ENCODE measurements around the gene KCNK17. TPM values are rescaled to one million over a fixed set of nuclear protein-coding genes. Genes with fewer than 3 reads are reported as not detected.
"Not testable (repeated sequence)": the region's sequence is repeated elsewhere in the genome, so short reads cannot be mapped to it uniquely, and the experiment has no call there.

KCNK17 gene
- total and polyA plus RNA-seq, 8 donors = 0.15 to 1.1 (median 0.57) TPM; not detected in 4

GRCh38 chr6:39294899-39295298, 19.3 kb downstream of the KCNK17 start:
- 59 to 93% (median 65%) methylated on average over 1 of the region's 1 CpG for WGBS, 5 donors
- no peak for DNase-seq
- Histone ChIP-seq H3K36me3 (no peaks in the 10 kb centered on the region), H3K9me3 (no peaks in the 10 kb centered on the region), H3K4me1 (peaks cover 0 to 15% (median 5%) of the 10 kb centered on the region in 4 donors), H3K27ac (no peak overlapping the region), H3K4me3 (no peak overlapping the region), H3K27me3 (peaks cover 0 to 10% (median 0%) of the 10 kb centered on the region in 3 donors)
- intact Hi-C loops (cut with DNase I; ENCODE audit: low total_unique reads) = no loop called here
- TF ChIP-seq POLR2AphosphoS5 (IDR thresholded peaks at IDR 0.05) (no peak), CTCF (IDR thresholded peaks at IDR 0.05) (no peak), POLR2A (IDR thresholded peaks at IDR 0.05) (no peak), EP300 (IDR thresholded peaks at IDR 0.05) (no peak)

DNA sequence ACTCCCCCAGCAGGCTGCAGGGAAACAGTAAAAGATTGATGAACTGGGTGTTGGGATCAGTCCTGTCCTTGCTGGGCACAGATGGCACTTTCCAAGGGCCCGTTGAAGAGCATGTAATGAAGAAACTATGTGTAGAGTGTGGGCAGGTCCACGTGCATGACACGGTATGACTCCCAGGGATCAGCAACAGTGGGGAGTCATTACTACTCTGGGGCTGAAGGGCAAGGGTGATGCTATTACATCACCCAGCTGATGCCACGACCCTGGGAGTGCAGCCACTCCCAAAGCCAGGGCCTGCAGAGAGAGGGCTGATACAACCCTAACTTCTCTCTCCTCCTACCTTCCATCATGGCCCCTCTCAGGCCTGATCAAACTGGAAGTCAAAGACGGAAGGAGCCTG, 20.1 kb downstream of the KCNK17 start:
- intact Hi-C loops (cut with DNase I; ENCODE audit: low total_unique reads) = no loop called here
- 62 to 74% (median 64%) methylated on average over 4 to 5 of the region's 5 CpGs for WGBS, 5 donors

GRCh38 chr6:39292637-39293036, 21.6 kb downstream of the KCNK17 start:
- H3K4me3 ChIP-seq = no peak overlapping the region
- H3K27ac ChIP-seq = no peak overlapping the region
- WGBS, 5 donors = 91 to 97% (median 94%) methylated on average over 6 of the region's 6 CpGs
- DNase-seq = no peak
- H3K27me3 ChIP-seq = peaks cover 0 to 4% (median 0%) of the 10 kb centered on the region in 3 donors
- peaks cover 0 to 8% (median 0%) of the 10 kb centered on the region in 4 donors for H3K4me1 ChIP-seq
- H3K36me3 ChIP-seq = no peaks in the 10 kb centered on the region
- TF ChIP-seq POLR2A (IDR thresholded peaks at IDR 0.05) = no peak
- intact Hi-C loops (cut with DNase I; ENCODE audit: low total_unique reads) = no loop called here
- no peaks in the 10 kb centered on the region for H3K9me3 ChIP-seq

More for the DNA sequence above, 20.1 kb downstream of the KCNK17 start:
- Histone ChIP-seq H3K9me3 (no peaks in the 10 kb centered on the region), H3K4me3 (no peak overlapping the region), H3K27ac (no peak overlapping the region), H3K4me1 (peaks cover 0 to 15% (median 5%) of the 10 kb centered on the region in 4 donors), H3K27me3 (peaks cover 0 to 8% (median 0%) of the 10 kb centered on the region in 3 donors), H3K36me3 (no peaks in the 10 kb centered on the region)
- TF ChIP-seq POLR2AphosphoS5 (IDR thresholded peaks at IDR 0.05) (no peak), CTCF (IDR thresholded peaks at IDR 0.05) (no peak), POLR2A (IDR thresholded peaks at IDR 0.05) (no peak), EP300 (IDR thresholded peaks at IDR 0.05) (no peak)
- no peak for DNase-seq

DNA sequence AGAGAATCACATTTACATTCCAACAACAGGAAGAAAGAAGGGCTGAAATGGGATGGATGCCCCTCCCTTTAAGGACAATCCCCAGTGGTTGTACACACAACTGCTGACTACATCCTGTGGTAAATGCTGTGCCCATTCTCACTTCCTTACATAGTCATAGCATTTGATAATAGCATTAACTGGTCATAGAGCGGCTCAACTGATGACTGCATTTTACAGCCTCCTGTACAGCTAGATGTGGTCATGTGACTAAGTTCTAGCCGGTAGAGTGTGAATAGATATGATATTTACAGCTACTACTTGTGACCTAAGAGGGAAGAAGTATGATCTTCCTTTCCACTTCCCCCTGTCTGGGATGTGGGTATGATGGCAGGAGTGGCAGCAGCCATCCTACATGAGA, 24.7 kb downstream of the KCNK17 start:
- DNase-seq = no peak
- TF ChIP-seq CTCF (IDR thresholded peaks at IDR 0.05) (no peak), POLR2AphosphoS5 (IDR thresholded peaks at IDR 0.05) (no peak), EP300 (IDR thresholded peaks at IDR 0.05) (no peak), POLR2A (IDR thresholded peaks at IDR 0.05) (no peak)

DNA sequence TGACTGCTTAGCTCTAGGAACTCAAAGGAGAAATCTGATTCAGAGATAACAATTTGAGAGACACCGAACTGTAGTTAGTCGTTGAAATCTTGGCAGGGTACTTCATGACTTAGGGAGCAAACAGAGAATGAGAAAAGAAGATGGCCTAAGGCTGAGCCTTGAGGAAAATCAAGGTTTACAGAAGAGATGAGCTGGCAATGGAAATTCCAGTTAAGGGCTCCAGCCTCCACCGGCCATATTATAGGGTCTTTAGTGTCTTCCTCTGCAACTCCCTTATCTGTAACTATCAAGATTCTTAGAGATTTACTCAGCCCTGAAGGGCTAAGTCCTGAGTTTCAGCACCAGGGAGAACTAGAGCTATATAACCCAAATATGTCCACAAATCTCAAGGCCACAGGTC, 26.6 kb downstream of the KCNK17 start:
- no peak for DNase-seq
- H3K36me3 ChIP-seq = no peaks in the 10 kb centered on the region
- H3K4me1 ChIP-seq = no peaks in the 10 kb centered on the region
- no peaks in the 10 kb centered on the region for H3K27me3 ChIP-seq
- intact Hi-C loops (cut with DNase I; ENCODE audit: low total_unique reads) = no loop called here
- H3K4me3 ChIP-seq = no peak overlapping the region
- no peaks in the 10 kb centered on the region for H3K9me3 ChIP-seq
- 90 to 97% (median 91%) methylated on average over 3 of the region's 3 CpGs for WGBS, 5 donors
- TF ChIP-seq CTCF (IDR thresholded peaks at IDR 0.05) = no peak
- TF ChIP-seq POLR2A (IDR thresholded peaks at IDR 0.05) = no peak
- TF ChIP-seq POLR2AphosphoS5 (IDR thresholded peaks at IDR 0.05) = no peak
- TF ChIP-seq EP300 (IDR thresholded peaks at IDR 0.05) = no peak
- H3K27ac ChIP-seq = no peak overlapping the region

More for the DNA sequence above, 24.7 kb downstream of the KCNK17 start:
- no peak overlapping the region for H3K27ac ChIP-seq
- 73 to 89% (median 78%) methylated on average over 2 of the region's 2 CpGs for WGBS, 5 donors
- no peak overlapping the region for H3K4me3 ChIP-seq
- intact Hi-C loops (cut with DNase I; ENCODE audit: low total_unique reads) = no loop called here
- H3K9me3 ChIP-seq = no peaks in the 10 kb centered on the region
- H3K4me1 ChIP-seq = no peaks in the 10 kb centered on the region
- no peaks in the 10 kb centered on the region for H3K36me3 ChIP-seq
- H3K27me3 ChIP-seq = no peaks in the 10 kb centered on the region

- H3K27me3 ChIP-seq; H3K27ac ChIP-seq; DNase-seq; H3K4me1 ChIP-seq; intact Hi-C loops (cut with DNase I; ENCODE audit: low total_unique reads); H3K4me3 ChIP-seq; H3K9me3 ChIP-seq; H3K36me3 ChIP-seq: not testable (repeated sequence)
- WGBS, 5 donors = 67 to 91% (median 85%) methylated on average over 8 to 10 of the region's 10 CpGs
Observed at GRCh38 chr6:39286596-39286995, 27.6 kb downstream of the KCNK17 start.

Measured in stomach (tissue), 9 donors.